Measurements from ENCODE around the gene DHRSX.
"Not testable (repeated sequence)": the region's sequence is repeated elsewhere in the genome, so short reads cannot be mapped to it uniquely, and the experiment has no call there.

Gene DHRSX, protein sequence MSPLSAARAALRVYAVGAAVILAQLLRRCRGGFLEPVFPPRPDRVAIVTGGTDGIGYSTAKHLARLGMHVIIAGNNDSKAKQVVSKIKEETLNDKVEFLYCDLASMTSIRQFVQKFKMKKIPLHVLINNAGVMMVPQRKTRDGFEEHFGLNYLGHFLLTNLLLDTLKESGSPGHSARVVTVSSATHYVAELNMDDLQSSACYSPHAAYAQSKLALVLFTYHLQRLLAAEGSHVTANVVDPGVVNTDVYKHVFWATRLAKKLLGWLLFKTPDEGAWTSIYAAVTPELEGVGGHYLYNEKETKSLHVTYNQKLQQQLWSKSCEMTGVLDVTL

DNA sequence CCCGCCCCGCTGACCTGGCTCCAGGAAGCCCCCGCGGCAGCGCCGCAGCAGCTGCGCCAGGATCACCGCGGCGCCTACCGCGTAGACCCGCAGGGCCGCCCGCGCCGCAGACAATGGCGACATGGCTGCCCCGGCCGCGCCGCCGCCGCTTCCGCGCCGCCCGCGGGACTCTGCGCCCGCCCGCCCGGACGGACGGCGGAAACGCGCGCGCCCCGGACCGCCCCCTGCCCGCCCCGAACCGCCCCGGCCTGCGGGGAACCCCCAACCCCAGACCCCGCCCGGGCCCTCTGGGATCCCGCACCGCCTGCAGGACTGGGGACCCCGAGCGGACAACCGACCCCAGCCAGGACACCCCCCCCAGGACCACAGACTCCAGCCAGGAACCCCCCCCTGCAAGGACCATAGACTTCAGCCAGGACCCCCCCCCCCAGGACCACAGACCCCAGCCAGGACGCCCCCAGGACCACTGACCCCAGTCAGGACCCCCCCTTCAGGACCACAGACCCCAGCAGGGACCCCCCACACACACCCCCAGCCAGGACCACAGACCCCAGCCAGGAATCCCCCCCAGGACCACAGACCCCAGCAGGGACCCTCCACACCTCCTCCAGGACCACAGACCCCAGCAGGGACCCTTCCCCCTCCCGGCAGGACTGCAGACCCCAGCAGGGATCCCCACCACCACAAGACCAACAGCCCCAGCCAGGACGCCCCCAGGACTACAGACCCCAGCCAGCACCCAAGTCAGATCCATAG, at the start of gene DHRSX, which contains the start of gene ZBED1:
DHRSX (minus strand) TSS at position 174 of the 756 bp plus-strand sequence; CDS start at position 123, 51 bp downstream.
ZBED1 (minus strand) TSS at position 174 of the 756 bp plus-strand sequence. CDS start 10,257 bp downstream, outside the sequence.
- in situ Hi-C loops (cut with HindIII; ENCODE audit: low sequenced_read_pairs), result no loop called here

DNA sequence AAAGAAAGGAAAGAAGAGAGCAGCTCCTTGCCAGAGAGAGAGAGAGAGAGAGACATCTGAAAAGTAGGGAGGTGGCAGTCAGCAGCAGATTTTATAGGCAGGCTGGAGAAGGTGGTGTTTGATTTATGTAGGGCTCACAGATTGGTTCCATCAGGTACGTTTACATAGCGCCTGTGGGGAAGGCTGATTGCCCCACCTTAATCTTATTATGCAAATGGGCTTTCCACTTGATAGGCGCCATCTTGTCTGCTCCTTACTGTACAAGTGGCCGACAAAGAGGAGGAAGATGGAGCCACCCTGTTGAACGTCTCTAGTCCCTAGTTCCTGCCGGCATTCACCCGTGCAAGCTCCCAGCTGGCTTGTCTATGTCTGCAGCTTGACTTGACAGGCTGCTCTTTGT, 49.1 kb upstream of the DHRSX start:
- in situ Hi-C loops (cut with HindIII; ENCODE audit: low sequenced_read_pairs), result no loop called here

GRCh38 chrX:2548711-2549423, 48.1 kb upstream of the DHRSX start:
- in situ Hi-C loops (cut with HindIII; ENCODE audit: low sequenced_read_pairs), result no loop called here

- in situ Hi-C loops (cut with HindIII; ENCODE audit: low sequenced_read_pairs), result no loop called here
Observed at GRCh38 chrX:2547736-2548135, 47.0 kb upstream of the DHRSX start.

GRCh38 chrX:2546496-2546895, 45.7 kb upstream of the DHRSX start:
- in situ Hi-C loops (cut with HindIII; ENCODE audit: low sequenced_read_pairs), result no loop called here

DNA sequence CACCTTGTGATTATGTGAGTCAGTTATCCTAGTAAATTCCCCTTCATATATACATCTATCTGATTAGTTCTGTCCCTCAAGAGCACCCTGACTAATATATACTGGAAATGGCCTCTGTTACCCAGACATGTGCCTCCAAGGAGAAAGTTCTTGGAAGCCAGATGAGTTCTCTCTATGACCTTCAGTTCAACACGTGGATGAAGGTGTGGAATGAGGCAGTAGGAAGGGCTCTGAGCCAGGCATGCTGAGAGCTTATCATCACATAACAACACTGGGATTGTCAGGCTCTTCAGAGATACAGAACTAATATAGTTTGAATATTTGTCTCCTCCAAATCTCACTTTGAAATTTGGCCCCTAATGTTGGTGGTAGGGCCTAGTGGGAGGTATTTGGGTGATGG, 44.4 kb upstream of the DHRSX start:
- in situ Hi-C loops (cut with HindIII; ENCODE audit: low sequenced_read_pairs), result no loop called here

DNA sequence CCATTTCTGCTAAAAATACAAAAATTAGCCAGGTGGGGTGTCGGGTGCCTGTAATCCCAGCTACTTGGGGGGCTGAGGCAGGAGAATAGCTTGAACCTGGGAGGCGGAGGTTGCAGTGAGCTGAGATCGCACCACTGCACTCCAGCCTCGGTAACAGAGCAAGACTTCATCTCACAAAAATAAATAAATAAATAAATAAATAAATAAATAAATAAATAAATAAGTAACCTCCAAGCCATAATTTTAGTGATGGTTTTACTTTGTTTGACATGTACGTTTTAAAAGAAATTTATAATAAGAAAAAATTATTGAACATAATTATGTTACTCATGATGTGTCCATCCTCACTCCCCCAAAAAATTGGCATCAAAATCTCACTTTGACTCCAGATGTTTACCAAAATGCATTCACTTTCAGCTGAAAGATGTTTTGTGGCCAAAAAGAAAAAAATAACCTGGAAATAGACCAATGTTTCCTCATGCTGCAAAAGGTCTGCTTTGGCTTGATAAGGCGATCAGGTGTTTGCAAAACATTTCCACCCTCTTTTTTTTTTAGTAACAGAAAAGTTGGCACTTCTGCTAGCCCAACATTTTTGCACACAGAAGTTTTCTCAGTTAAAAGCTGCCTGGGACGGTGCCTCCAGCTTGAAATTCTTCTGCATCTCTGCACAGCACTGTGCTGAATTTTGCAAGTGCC, 42.2 kb upstream of the DHRSX start:
- in situ Hi-C loops (cut with HindIII; ENCODE audit: low sequenced_read_pairs), result no loop called here

GRCh38 chrX:2541603-2542002, 40.8 kb upstream of the DHRSX start:
- in situ Hi-C loops (cut with HindIII; ENCODE audit: low sequenced_read_pairs), result no loop called here

DNA sequence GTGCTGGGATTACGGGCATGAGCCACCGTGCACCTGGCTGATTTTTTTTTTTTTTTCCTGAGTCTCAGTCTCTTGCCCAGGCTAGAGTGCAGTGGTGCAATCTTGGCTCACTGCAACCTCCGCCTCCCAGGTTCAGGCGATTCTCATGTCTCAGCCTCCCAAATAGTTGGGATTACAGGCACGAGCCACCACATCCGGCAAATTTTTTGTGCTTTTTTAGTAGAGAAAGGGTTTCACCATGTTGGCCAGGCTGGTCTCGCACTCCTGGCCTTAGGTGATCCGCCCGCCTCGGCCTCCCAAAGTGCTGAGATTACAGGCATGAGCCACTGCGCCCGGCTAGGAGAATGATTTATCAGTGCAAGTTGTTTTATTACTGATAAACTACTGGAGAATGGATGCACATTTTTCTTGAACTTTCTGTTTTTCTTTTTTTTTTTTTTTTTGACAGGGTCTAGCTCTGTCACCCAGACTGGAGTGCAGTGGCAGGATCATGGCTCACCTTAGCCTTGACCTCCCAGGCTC, 39.7 kb upstream of the DHRSX start:
- in situ Hi-C loops (cut with HindIII; ENCODE audit: low sequenced_read_pairs), result no loop called here

GRCh38 chrX:2539586-2539985, 38.8 kb upstream of the DHRSX start:
- in situ Hi-C loops (cut with HindIII; ENCODE audit: low sequenced_read_pairs), result no loop called here

- in situ Hi-C loops (cut with HindIII; ENCODE audit: low sequenced_read_pairs), result no loop called here
Observed at GRCh38 chrX:2538031-2538757, 37.4 kb upstream of the DHRSX start.

DNA sequence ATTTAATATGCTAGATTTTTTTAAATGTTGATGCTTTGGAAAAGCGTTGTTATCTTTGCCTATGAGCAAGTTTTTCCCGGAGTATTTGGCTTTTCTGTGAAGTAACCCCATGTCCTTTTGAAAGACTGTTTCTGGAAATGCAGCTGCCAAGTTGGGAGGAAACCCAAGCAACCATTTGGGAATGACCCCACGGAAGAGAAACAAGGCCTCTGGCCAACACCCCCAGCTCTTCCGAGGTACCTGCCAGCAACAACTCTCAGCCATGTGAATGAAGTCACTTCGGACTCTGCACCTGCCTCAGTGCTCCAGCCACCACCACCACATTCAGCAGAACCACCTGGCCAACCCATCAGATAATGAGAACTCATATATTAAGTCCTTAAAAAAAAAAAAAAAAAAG, 36.2 kb upstream of the DHRSX start:
- in situ Hi-C loops (cut with HindIII; ENCODE audit: low sequenced_read_pairs), result no loop called here

- in situ Hi-C loops (cut with HindIII; ENCODE audit: low sequenced_read_pairs), result no loop called here
Observed at GRCh38 chrX:2536141-2536540, 35.4 kb upstream of the DHRSX start.

DNA sequence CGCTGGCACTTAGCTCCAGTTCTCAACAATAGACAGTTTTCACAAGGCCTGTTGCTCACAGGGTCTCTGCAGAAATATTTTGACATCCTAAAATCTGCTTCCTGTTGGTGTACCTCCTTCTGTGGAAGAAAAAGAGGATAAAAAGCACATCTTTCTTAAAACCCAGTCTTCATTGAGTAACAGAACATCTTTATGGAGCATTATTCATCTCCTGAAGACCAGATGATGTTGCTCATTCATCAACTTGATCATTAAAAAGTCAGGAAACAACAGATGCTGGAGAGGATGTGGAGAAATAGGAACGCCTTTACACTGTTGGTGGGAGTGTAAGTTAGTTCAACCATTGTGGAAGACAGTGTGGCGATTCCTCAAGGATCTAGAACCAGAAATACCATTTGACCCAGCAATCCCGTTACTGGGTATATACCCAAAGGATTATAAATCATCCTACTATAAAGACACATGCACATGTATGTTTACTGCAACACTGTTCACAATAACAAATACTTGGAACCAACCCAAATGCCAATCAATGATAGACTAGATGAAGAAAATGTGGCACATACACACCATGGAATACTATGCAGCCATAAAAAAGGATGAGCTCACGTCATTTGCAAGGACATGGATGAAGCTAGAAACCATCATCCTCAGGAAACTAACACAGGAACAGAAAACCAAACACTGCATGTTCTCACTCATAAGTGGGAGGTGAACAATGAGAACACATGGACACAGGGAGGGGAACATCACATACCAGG, 33.7 kb upstream of the DHRSX start:
- in situ Hi-C loops (cut with HindIII; ENCODE audit: low sequenced_read_pairs), result not testable (repeated sequence)

DNA sequence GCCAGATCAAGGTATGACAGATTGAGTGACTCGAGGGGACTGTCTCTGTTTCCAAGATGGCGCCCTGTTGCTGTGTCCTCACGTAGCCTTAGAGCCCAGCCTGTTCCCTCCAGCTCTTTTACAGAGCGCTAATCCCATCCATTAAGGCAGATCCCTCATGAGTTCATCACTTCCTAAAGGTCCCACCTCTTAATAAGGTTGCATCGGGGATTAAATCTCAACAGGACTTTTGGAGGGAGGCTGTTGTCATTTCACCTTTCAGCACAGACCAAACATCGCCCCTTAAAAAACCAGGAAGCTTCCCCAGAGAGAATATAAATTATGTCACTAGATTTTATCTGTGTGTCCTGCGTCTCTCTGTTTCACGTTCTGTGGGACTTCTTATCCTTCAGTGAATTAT, 32.6 kb upstream of the DHRSX start:
- in situ Hi-C loops (cut with HindIII; ENCODE audit: low sequenced_read_pairs), result no loop called here

DNA sequence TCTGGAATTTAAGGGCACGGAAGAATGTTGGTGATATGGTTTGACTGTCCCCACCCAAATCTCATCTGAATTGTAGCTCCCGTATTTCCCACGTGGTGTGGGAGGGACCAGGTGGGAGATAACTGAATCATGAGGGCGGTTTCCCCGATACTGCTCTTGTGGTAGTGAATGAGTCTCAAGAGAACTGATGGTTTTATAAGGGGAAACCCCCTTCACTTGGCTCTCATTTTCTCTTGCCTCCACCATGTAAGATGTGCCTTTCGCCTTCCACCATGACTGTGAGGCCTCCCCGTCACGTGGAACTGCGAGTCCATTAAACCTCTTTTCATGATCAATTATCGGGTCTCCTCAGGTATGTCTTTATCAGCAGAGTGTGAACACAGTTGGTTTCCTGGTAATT, 25.6 kb upstream of the DHRSX start:
- in situ Hi-C loops (cut with HindIII; ENCODE audit: low sequenced_read_pairs), result no loop called here

DNA sequence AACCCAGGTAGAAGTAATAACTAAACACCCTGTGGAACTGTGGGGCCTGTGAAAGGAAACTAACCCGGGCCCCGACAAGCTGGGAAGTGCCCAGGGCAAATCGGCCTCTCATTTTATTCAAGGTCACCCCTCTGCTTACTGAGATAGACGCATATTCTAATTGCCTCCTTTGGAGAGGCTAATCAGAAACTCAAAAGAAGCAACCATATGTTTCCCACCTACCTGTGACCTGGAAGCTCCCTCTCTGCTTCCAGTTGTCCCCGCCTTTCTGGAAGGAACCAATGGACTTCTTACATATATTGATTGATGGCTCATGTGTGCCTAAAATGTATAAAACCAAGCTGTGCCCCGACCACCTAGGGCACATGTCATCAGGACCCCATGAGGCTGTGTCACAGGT, 23.1 kb upstream of the DHRSX start:
- in situ Hi-C loops (cut with HindIII; ENCODE audit: low sequenced_read_pairs), result no loop called here

- in situ Hi-C loops (cut with HindIII; ENCODE audit: low sequenced_read_pairs), result no loop called here
Observed at GRCh38 chrX:2521927-2522386, 21.2 kb upstream of the DHRSX start.
